ENCODE data around the gene FOXJ3. TPM values are rescaled to one million over a fixed set of nuclear protein-coding genes. Genes with fewer than 3 reads are reported as not detected.

FOXJ3 gene
- total and polyA plus RNA-seq, 2 of the 8 experiments (the other 6 are each of a cell fraction or from before 2014, with no cell fraction given), result 48.6 to 51.9 TPM

DNA sequence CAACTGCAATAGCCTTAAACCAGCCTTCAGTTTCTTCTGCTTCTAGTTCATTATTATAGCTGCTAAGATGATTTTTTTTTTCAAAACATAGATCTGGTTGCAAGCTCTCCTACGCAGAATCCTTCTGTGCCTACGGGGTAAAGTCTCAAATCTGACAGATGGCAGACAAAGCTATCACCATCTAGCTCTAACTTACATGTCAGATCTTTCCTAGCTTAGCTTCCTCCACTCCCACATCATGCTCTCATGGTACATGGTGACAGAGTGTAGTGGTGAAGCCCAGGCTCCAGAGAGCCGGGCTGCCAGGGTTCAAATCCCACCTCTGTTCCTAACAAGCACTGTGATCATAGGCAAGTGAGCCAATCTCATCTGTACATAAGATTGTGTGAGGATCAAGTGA, 206.1 kb downstream of the FOXJ3 start:
- Histone ChIP-seq H3K27ac (ENCODE audit: low read depth, low read length) (no peak overlapping the region), H2BK5ac (ENCODE audit: low read depth, low read length) (no peak overlapping the region), H4K20me1 (replicated peaks in 1 of 2; ENCODE audit: control insufficient read depth in 1 of 2, insufficient read depth in 2 of 2, low read length in 2 of 2) (no peaks in the 10 kb centered on the region), H2AFZ (ENCODE audit: low read length) (no peak overlapping the region), H3K9me3 (ENCODE audit: insufficient read depth in 2 of 2, low read depth in 1 of 2, low read length in 1 of 2) (no peaks in the 10 kb centered on the region), H3K36me3 (ENCODE audit: control insufficient read depth in 2 of 4, insufficient read depth in 4 of 4, low read length in 3 of 4) (no peaks in the 10 kb centered on the region), H2BK12ac (ENCODE audit: low read depth, low read length) (no peak overlapping the region), H3K23ac (ENCODE audit: insufficient read length) (no peak overlapping the region), H4K8ac (ENCODE audit: extremely low read depth, insufficient read depth, low read length) (no peak overlapping the region), H2BK20ac (ENCODE audit: low read length) (no peak overlapping the region), H4K91ac (replicated peaks; ENCODE audit: insufficient read length, low read length) (no peak overlapping the region), H2BK120ac (replicated peaks; ENCODE audit: low read depth, low read length) (no peak overlapping the region), H3K9ac (replicated peaks in 1 of 4; ENCODE audit: extremely low read depth in 1 of 4, low read depth in 3 of 4, low read length in 3 of 4) (no peak overlapping the region), H2AK5ac (ENCODE audit: low read depth, low read length) (no peak overlapping the region), H3K18ac (ENCODE audit: extremely low read depth, low read length) (no peak overlapping the region), H2BK15ac (ENCODE audit: low read length) (no peak overlapping the region), H3K23me2 (ENCODE audit: low read depth, low read length) (no peaks in the 10 kb centered on the region; the same call in 1 of the 2 replicates), H3K14ac (ENCODE audit: insufficient read length) (no peak overlapping the region), H3K56ac (replicated peaks; ENCODE audit: insufficient read length, low read depth, low read length) (no peak overlapping the region), H4K5ac (ENCODE audit: insufficient read length, low read depth, low read length) (no peak overlapping the region), H3K79me1 (ENCODE audit: low read depth, low read length) (no peaks in the 10 kb centered on the region), H3K27me3 (replicated peaks in 1 of 4; ENCODE audit: control insufficient read depth in 3 of 4, extremely low read depth in 1 of 4, insufficient read depth in 3 of 4, low read length in 3 of 4) (no peaks in the 10 kb centered on the region; a peak in 1 of 7 replicates), H3K4me3 (ENCODE audit: extremely low read depth in 1 of 4, insufficient read depth in 2 of 4, low read depth in 3 of 4, low read length in 4 of 4) (no peak overlapping the region), H3K4ac (replicated peaks; ENCODE audit: insufficient read length, low read depth, low read length) (no peak overlapping the region), H3K79me2 (ENCODE audit: control insufficient read depth in 1 of 2, insufficient read depth in 2 of 2, low read length in 2 of 2) (no peaks in the 10 kb centered on the region), H3K4me1 (replicated peaks in 1 of 4; ENCODE audit: control insufficient read depth in 3 of 4, insufficient read depth in 4 of 4, low read length in 3 of 4) (no peaks in the 10 kb centered on the region), H3K4me2 (ENCODE audit: insufficient read depth in 1 of 2, low read depth in 2 of 2, low read length in 2 of 2) (no peak overlapping the region)
- ChIA-PET POLR2A (ENCODE audit: partially characterized antibody) (interaction anchor here (0.6 kb wide), 1 partner anchor 174 kb away, joined by 3 read pairs; no protein-coding TSS in a partner anchor), CTCF (ENCODE audit: partially characterized antibody) (interaction anchor here (0.6 to 1.8 kb wide), 3 partner anchors 31 to 344 kb away, joined by 3 to 7 read pairs (median 3); no protein-coding TSS in a partner anchor)
- FAIRE-seq (no peak), DNase-seq (ENCODE audit: low read depth in 1 of 2, low spot score in 2 of 2) (no peak)
- TF ChIP-seq YY1 (IDR thresholded peaks at IDR 0.05; ENCODE audit: low read depth, low read length), result no peak
- no peak for TF ChIP-seq EZH2 (IDR thresholded peaks at IDR 0.05; ENCODE audit: low read depth, low read length, severe bottlenecking)
- no peak for TF ChIP-seq GABPA (IDR thresholded peaks at IDR 0.05; ENCODE audit: borderline replicate concordance, insufficient read depth, low read length)
- TF ChIP-seq, protein P1, sequence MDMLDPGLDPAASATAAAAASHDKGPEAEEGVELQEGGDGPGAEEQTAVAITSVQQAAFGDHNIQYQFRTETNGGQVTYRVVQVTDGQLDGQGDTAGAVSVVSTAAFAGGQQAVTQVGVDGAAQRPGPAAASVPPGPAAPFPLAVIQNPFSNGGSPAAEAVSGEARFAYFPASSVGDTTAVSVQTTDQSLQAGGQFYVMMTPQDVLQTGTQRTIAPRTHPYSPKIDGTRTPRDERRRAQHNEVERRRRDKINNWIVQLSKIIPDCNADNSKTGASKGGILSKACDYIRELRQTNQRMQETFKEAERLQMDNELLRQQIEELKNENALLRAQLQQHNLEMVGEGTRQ (IDR thresholded peaks at IDR 0.05; ENCODE audit: low read length), result no peak
- TF ChIP-seq CREB1 (IDR thresholded peaks at IDR 0.05), result no peak
- no peak for TF ChIP-seq SP2 (IDR thresholded peaks at IDR 0.05; ENCODE audit: low read length)
- TF ChIP-seq TAF1 (IDR thresholded peaks at IDR 0.05; ENCODE audit: low read depth, low read length), result no peak
- TF ChIP-seq TAF7 (optimal IDR thresholded peaks at IDR 0.05; ENCODE audit: borderline replicate concordance, low read depth, low read length), result no peak
- no peak for TF ChIP-seq ZNF274 (IDR thresholded peaks at IDR 0.05; ENCODE audit: borderline replicate concordance, extremely low read depth, low read length)
- no peak for TF ChIP-seq NANOG (IDR thresholded peaks at IDR 0.05; ENCODE audit: insufficient read depth, low read depth, low read length, poor library complexity, severe bottlenecking)
- TF ChIP-seq RXRA (IDR thresholded peaks at IDR 0.05; ENCODE audit: insufficient read depth, low read depth, low read length), result no peak
- no peak for TF ChIP-seq E2F6 (IDR thresholded peaks at IDR 0.05)
- 83% methylated on average over 3 of the region's 3 CpGs; no CpG with 5 or more reads in 1 of the 2 experiments for WGBS, 2 experiments (ENCODE audit: extremely low coverage in 1 of 2, insufficient coverage in 1 of 2, insufficient read length in 1 of 2, insufficient replicate concordance in 2 of 2, low coverage in 1 of 2, low lambda C conversion rate in 2 of 2, missing lambda C conversion rate in 1 of 2)

All from H1 (cell line).